ENCODE data around the gene DOK6.

DNA sequence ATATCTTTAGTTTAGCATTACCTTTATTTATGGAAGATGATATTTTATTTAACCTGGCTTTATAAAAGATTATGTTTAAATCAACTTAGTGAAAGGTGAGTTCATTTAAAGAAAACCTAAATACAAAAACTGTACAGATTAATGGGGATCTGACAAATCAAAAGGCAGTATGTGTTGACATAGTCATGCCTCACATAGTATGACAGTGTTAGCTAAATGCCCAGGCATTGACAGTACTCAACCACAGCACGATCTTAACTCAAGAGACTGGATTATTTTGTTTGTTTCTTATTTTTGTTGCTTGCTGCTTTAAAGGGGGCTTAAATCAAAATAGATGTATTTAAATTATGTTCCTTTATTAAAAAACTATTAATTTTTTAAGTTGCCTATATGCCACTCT lies 7.8 kb downstream of the DOK6 start:
- TF ChIP-seq, protein P1, sequence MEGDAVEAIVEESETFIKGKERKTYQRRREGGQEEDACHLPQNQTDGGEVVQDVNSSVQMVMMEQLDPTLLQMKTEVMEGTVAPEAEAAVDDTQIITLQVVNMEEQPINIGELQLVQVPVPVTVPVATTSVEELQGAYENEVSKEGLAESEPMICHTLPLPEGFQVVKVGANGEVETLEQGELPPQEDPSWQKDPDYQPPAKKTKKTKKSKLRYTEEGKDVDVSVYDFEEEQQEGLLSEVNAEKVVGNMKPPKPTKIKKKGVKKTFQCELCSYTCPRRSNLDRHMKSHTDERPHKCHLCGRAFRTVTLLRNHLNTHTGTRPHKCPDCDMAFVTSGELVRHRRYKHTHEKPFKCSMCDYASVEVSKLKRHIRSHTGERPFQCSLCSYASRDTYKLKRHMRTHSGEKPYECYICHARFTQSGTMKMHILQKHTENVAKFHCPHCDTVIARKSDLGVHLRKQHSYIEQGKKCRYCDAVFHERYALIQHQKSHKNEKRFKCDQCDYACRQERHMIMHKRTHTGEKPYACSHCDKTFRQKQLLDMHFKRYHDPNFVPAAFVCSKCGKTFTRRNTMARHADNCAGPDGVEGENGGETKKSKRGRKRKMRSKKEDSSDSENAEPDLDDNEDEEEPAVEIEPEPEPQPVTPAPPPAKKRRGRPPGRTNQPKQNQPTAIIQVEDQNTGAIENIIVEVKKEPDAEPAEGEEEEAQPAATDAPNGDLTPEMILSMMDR (conservative IDR thresholded peaks at IDR 0.05; ENCODE audit: low read length) = no peak
- TF ChIP-seq EZH2phosphoT487 (IDR thresholded peaks at IDR 0.05; ENCODE audit: borderline replicate concordance, low read depth, low read length) = no peak
